GM13976 (cell line): ENCODE results near the gene CAMK2D.

Source experiments
- DNase-seq: peaks from one replicate; pipeline ENCODE4 v3.0.0; 2012; ENCODE audit warnings: low spot score
- in situ Hi-C: fragments of 300-500 bp; cut with MboI; formaldehyde crosslinking; loops from one replicate; pipeline ENCODE4 v1.12.0; 2022; ENCODE audit warnings: low sequenced_read_pairs, mixed read lengths, inconsistent platforms; ENCODE audit not compliant: unreplicated experiment
- TF ChIP-seq, protein P1 (sequence below): IDR thresholded peaks from 2 replicates; pipeline ENCODE4 v1.5.1; 2012; ENCODE audit warnings: borderline replicate concordance, mild to moderate bottlenecking; ENCODE audit not compliant: insufficient read depth; ENCODE audit errors: extremely low read depth, missing control alignments, control extremely low read depth

The CAMK2D gene

DNA sequence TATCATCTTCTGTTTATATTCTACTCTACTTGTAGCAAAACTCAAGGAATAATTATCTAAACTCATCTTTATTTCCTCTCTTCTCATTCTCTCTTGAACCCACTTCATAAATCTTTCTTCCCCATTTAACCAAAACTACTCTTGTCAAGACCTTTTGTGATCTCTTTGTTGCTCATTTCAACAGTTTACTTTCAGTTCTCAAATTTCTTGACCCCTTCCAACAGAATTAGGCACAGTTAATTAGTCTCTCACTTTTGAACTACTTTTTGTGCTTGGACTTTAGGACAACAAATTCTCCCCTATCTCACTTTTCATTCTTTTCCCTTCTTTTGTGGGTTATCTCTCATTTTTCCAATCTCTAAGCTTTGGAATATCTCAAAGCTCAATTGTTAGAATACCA, 27.4 kb upstream of the CAMK2D start:
- DNase-seq, result no peak
- in situ Hi-C loops, result no loop called here
- TF ChIP-seq, protein P1, sequence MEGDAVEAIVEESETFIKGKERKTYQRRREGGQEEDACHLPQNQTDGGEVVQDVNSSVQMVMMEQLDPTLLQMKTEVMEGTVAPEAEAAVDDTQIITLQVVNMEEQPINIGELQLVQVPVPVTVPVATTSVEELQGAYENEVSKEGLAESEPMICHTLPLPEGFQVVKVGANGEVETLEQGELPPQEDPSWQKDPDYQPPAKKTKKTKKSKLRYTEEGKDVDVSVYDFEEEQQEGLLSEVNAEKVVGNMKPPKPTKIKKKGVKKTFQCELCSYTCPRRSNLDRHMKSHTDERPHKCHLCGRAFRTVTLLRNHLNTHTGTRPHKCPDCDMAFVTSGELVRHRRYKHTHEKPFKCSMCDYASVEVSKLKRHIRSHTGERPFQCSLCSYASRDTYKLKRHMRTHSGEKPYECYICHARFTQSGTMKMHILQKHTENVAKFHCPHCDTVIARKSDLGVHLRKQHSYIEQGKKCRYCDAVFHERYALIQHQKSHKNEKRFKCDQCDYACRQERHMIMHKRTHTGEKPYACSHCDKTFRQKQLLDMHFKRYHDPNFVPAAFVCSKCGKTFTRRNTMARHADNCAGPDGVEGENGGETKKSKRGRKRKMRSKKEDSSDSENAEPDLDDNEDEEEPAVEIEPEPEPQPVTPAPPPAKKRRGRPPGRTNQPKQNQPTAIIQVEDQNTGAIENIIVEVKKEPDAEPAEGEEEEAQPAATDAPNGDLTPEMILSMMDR, result no peak

DNA sequence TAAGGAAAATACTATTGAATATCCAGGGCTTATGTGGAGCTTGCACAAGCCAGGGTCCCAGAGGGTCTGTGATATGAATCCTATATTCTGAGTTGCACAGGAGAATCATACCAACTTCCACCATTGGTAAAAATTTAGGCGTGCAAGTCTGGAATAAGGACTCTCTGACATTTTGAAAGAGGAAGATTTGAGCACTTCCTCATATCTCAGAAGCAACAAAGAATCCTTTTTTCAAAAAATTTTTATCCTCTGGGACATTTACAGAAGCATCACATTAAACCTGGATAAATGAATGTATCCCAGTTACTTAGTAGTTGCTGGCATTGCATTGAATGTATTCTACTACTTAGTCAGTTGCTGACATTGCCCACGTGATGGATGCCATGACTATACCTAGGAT, 24.2 kb upstream of the CAMK2D start:
- DNase-seq, result no peak
- in situ Hi-C loops, result no loop called here
- TF ChIP-seq, protein P1, result no peak

- in situ Hi-C loops, result no loop called here
Observed at GRCh38 chr4:113784497-113785250, 23.1 kb upstream of the CAMK2D start.

GRCh38 chr4:113783701-113784100, 22.2 kb upstream of the CAMK2D start:
- DNase-seq, result no peak
- in situ Hi-C loops, result no loop called here
- TF ChIP-seq, protein P1, result no peak

More at GRCh38 chr4:113784497-113785250, 23.1 kb upstream of the CAMK2D start:
- TF ChIP-seq, protein P1, result no peak
- no peak for DNase-seq

- no peak for DNase-seq
- TF ChIP-seq, protein P1, result no peak
- in situ Hi-C loops, result no loop called here
Observed at GRCh38 chr4:113783289-113783688, 21.8 kb upstream of the CAMK2D start.

DNA sequence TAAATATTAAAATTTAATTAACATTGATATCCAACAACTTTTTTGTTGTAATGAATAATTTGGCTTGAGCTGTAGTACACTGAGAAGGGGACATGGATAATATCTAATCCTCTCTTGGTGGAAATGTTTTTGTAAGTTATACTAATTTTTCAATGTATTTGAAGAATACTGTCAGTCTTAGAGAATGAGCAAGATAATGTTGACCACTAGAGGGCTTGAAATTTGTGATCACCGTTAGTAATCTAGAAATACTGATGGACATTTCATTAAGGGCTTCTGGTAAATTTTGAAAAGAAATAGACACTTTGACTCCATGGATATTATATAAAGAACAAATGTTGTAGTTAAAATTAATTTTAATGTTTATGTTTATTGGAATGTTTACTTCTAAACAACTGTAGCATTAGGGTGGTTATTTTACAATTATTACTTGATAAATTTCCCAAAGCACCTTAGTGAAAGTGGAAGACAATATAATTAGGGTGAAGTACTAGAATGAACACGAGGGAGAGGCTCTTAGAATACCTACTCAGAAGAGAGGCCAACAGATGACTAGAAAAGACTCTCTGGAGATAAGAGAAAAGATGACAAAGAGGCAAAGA, 20.0 kb upstream of the CAMK2D start:
- peak; percentile 42 for DNase-seq
- in situ Hi-C loops, result no loop called here
- TF ChIP-seq, protein P1, result no peak
